Measurements from ENCODE around the gene PRSS36. TPM values are rescaled to one million over a fixed set of nuclear protein-coding genes. Genes with fewer than 3 reads are reported as not detected.

PRSS36 gene
- total and polyA plus RNA-seq, 9 of the 15 experiments (the other 6 are each of a cell fraction or from before 2014, with no cell fraction given): 0.09 to 1.2 (median 0.54) TPM; not detected in 2

- TF ChIP-seq ZNF696 (CRISPR knock-in tag; conservative IDR thresholded peaks at IDR 0.05) (no peak), ZNF778 (CRISPR knock-in tag; IDR thresholded peaks at IDR 0.05) (no peak), REST (IDR thresholded peaks at IDR 0.05; ENCODE audit: borderline replicate concordance) (peak; percentile 50), REST (CRISPR knock-in tag; IDR thresholded peaks at IDR 0.05; ENCODE audit: low read depth) (peak; percentile 47; the same call in 1 of the 2 replicates), ETV1 (tag; conservative IDR thresholded peaks at IDR 0.05; ENCODE audit: low read depth) (peak; percentile 44; the same call in 1 of the 2 replicates), GTF2E2 (tag; IDR thresholded peaks at IDR 0.05) (no peak), ELK1 (CRISPR knock-in tag; IDR thresholded peaks at IDR 0.05) (no peak), ZNF75A (CRISPR knock-in tag; IDR thresholded peaks at IDR 0.05) (no peak), MTA2 (IDR thresholded peaks at IDR 0.05; ENCODE audit: low read depth) (no peak; the same call in 1 of the 2 replicates), GABPB2 (CRISPR knock-in tag; conservative IDR thresholded peaks at IDR 0.05) (no peak), YY1 (IDR thresholded peaks at IDR 0.05; ENCODE audit: borderline replicate concordance in 1 of 3, control insufficient read depth in 1 of 3, extremely low read depth in 1 of 3, insufficient read depth in 3 of 3, insufficient read length in 1 of 3, insufficient replicate concordance in 2 of 3, low read depth in 1 of 3, low read length in 2 of 3) (peak in 1 of 3 experiments; percentile 45)
Measured at GRCh38 chr16:31105677-31106213, 44.1 kb downstream of the PRSS36 start (continued).

Measured in K562 (cell line).